ENCODE results near the gene SMAD7.

The SMAD7 gene

GRCh38 chr18:48937869-48938750 is 12.7 kb downstream of the SMAD7 start:
- Histone ChIP-seq H3K36me3 (ENCODE audit: control insufficient read depth, insufficient read depth, low read length) (peaks cover 14% of the 10 kb centered on the region), H3K9me3 (ENCODE audit: control insufficient read depth, low read length) (no peaks in the 10 kb centered on the region), H3K27me3 (ENCODE audit: control insufficient read depth, insufficient read depth, low read length) (no peaks in the 10 kb centered on the region), H3K4me3 (ENCODE audit: low read length) (no peak overlapping the region), H3K4me1 (ENCODE audit: control insufficient read depth, insufficient read depth, low read length) (peaks cover 84% of the 10 kb centered on the region), H3K9ac (ENCODE audit: low read length) (no peak overlapping the region)

DNA sequence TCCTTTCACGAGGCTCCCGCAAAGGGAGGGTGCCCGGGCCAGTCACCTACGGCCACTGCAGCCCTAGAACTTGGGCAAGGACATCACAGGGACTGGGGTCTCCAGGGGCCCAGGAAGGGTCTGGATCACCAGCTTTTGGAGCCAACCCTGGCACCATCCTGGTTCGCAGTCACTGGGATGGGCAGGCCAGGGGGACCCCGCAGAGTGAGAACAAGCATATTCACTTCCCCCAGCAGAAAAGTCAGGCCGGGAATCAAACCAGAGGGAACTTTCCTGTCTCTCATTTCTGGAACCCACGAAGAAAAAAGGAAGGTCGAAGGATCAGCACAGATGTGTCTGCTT is 15.4 kb downstream of the SMAD7 start:
- H3K4me3 ChIP-seq (ENCODE audit: low read length), result no peak overlapping the region
- H3K9me3 ChIP-seq (ENCODE audit: control insufficient read depth, low read length), result no peaks in the 10 kb centered on the region
- peak overlapping the region; percentile 2 for H3K9ac ChIP-seq (ENCODE audit: low read length)
- H3K27me3 ChIP-seq (ENCODE audit: control insufficient read depth, insufficient read depth, low read length), result no peaks in the 10 kb centered on the region
- H3K4me1 ChIP-seq (ENCODE audit: control insufficient read depth, insufficient read depth, low read length), result peaks cover 85% of the 10 kb centered on the region
- H3K36me3 ChIP-seq (ENCODE audit: control insufficient read depth, insufficient read depth, low read length), result no peaks in the 10 kb centered on the region

GRCh38 chr18:48934723-48935432 is 15.9 kb downstream of the SMAD7 start:
- H3K36me3 ChIP-seq (ENCODE audit: control insufficient read depth, insufficient read depth, low read length), result no peaks in the 10 kb centered on the region
- peaks cover 85% of the 10 kb centered on the region for H3K4me1 ChIP-seq (ENCODE audit: control insufficient read depth, insufficient read depth, low read length)
- H3K9me3 ChIP-seq (ENCODE audit: control insufficient read depth, low read length), result no peaks in the 10 kb centered on the region
- H3K27me3 ChIP-seq (ENCODE audit: control insufficient read depth, insufficient read depth, low read length), result no peaks in the 10 kb centered on the region
- H3K4me3 ChIP-seq (ENCODE audit: low read length), result no peak overlapping the region
- H3K9ac ChIP-seq (ENCODE audit: low read length), result peak overlapping the region; percentile 2

- Histone ChIP-seq H3K4me3 (ENCODE audit: low read length) (no peak overlapping the region), H3K9ac (ENCODE audit: low read length) (peak overlapping the region; percentile 24), H3K4me1 (ENCODE audit: control insufficient read depth, insufficient read depth, low read length) (peaks cover 85% of the 10 kb centered on the region)
Measured at GRCh38 chr18:48934415-48934722, 16.4 kb downstream of the SMAD7 start.

DNA sequence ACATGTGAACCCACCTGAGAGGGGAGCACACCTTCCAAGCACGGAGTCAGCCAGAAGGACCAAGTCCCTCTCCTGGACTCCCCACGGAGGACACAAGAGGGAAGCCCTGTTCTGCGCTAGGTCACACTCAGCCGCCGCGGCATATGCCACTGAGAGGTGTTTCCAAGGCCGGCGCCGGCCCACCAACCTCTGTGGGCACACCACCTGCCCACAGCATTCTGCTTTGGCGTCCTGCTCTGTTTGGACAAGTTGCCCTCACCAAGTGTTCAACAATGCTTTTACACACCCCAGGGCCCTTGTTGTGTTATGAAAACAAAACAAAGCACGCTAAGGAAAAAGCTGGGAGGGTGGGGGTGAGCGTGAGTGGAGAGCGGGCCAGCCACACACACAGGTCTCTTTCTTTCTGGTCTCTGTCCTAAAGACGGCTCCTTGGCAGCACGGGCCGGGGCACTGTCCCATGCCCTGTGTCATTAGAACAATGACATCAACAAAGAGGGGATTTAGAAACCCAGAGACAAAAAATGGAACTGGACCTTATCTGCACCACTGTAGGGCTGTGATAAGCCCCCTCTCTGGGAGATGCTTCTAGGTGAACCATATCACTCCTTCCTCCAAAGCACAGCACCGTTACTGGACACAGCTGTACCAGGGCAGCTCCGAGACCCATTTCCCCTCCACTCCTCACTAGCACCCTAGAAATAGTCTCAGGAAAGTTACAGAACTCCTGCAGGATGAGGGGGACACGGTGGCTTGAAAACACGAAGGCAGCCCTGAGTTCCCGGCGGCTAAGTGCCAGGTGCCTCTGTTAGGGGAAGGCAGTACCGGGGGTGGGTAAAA is 17.0 kb downstream of the SMAD7 start:
- Histone ChIP-seq H3K27me3 (ENCODE audit: control insufficient read depth, insufficient read depth, low read length) (no peaks in the 10 kb centered on the region), H3K36me3 (ENCODE audit: control insufficient read depth, insufficient read depth, low read length) (no peaks in the 10 kb centered on the region), H3K4me1 (ENCODE audit: control insufficient read depth, insufficient read depth, low read length) (peaks cover 88% of the 10 kb centered on the region), H3K9me3 (ENCODE audit: control insufficient read depth, low read length) (no peaks in the 10 kb centered on the region), H3K4me3 (ENCODE audit: low read length) (no peak overlapping the region), H3K9ac (ENCODE audit: low read length) (peak overlapping the region; percentile 24)

More at GRCh38 chr18:48934415-48934722, 16.4 kb downstream of the SMAD7 start:
- Histone ChIP-seq H3K36me3 (ENCODE audit: control insufficient read depth, insufficient read depth, low read length) (no peaks in the 10 kb centered on the region), H3K27me3 (ENCODE audit: control insufficient read depth, insufficient read depth, low read length) (no peaks in the 10 kb centered on the region), H3K9me3 (ENCODE audit: control insufficient read depth, low read length) (no peaks in the 10 kb centered on the region)

- H3K4me3 ChIP-seq (ENCODE audit: low read length), result no peak overlapping the region
- H3K9me3 ChIP-seq (ENCODE audit: control insufficient read depth, low read length), result no peaks in the 10 kb centered on the region
- H3K36me3 ChIP-seq (ENCODE audit: control insufficient read depth, insufficient read depth, low read length), result no peaks in the 10 kb centered on the region
- no peaks in the 10 kb centered on the region for H3K27me3 ChIP-seq (ENCODE audit: control insufficient read depth, insufficient read depth, low read length)
- H3K4me1 ChIP-seq (ENCODE audit: control insufficient read depth, insufficient read depth, low read length), result peaks cover 88% of the 10 kb centered on the region
- H3K9ac ChIP-seq (ENCODE audit: low read length), result peak overlapping the region; percentile 43
Measured at GRCh38 chr18:48932822-48933510, 17.8 kb downstream of the SMAD7 start.

- peaks cover 88% of the 10 kb centered on the region for H3K4me1 ChIP-seq (ENCODE audit: control insufficient read depth, insufficient read depth, low read length)
- H3K9ac ChIP-seq (ENCODE audit: low read length), result peak overlapping the region; percentile 43
- no peaks in the 10 kb centered on the region for H3K36me3 ChIP-seq (ENCODE audit: control insufficient read depth, insufficient read depth, low read length)
- no peaks in the 10 kb centered on the region for H3K9me3 ChIP-seq (ENCODE audit: control insufficient read depth, low read length)
- no peaks in the 10 kb centered on the region for H3K27me3 ChIP-seq (ENCODE audit: control insufficient read depth, insufficient read depth, low read length)
- H3K4me3 ChIP-seq (ENCODE audit: low read length), result no peak overlapping the region
Measured at GRCh38 chr18:48932462-48932818, 18.3 kb downstream of the SMAD7 start.

DNA sequence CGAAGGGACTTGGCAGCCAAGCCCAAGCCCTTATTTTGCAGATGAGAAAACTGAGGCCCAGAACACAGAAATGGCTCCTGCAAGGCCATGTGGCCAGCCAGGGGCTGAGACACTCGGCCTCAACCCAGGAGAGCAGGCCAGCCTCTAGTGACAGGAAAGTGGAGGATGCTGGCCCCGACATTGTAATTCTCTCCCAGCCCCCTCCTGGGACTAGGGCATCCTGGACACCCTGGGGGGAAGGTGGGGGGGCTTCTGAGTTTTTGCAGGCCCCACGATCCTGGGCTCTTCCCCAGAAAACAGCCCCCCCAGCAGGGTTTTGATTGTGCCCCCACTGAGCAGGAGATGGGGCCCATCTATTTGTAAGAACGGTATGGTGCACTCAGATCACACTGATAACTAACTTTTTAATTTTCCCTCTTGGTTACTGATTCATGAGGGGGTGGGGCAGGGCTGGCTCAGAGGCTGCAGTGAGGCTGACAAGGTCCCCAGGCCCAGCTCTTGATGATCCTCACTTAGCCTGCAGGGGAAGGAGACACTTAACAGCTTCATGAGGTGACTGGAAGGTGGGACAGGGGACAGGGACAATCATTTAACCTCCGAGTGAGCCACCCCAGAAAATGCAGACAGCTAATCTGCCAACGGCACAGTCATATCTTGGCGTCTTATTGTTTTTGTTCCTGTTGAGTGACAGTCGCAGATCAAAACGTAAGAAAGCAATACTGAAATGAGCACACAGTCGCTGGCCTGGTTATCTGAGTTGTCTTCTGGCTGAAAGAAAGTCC is 18.9 kb downstream of the SMAD7 start:
- H3K9me3 ChIP-seq (ENCODE audit: control insufficient read depth, low read length), result no peaks in the 10 kb centered on the region
- no peaks in the 10 kb centered on the region for H3K36me3 ChIP-seq (ENCODE audit: control insufficient read depth, insufficient read depth, low read length)
- H3K9ac ChIP-seq (ENCODE audit: low read length), result no peak overlapping the region
- peaks cover 88% of the 10 kb centered on the region for H3K4me1 ChIP-seq (ENCODE audit: control insufficient read depth, insufficient read depth, low read length)
- H3K4me3 ChIP-seq (ENCODE audit: low read length), result no peak overlapping the region
- H3K27me3 ChIP-seq (ENCODE audit: control insufficient read depth, insufficient read depth, low read length), result no peaks in the 10 kb centered on the region

DNA sequence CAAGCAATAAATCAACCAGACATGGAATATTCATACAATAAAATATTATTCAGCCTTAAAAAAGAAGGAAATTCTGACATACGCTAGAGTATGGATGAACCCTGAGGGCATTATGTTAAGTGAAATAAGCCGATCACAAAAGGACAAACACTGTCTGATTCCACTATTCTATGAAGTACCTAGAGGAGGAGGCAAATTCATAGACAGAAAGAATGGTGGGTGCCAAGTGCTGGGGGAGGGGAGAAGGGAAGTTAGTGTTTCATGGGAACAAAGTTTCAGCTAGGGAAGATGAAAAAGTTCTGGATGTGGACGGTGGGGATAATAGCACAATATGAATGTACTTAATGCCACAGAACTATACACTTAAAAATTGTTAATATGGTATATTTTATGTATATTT is 19.8 kb downstream of the SMAD7 start:
- no peak overlapping the region for H3K4me3 ChIP-seq (ENCODE audit: low read length)
- no peaks in the 10 kb centered on the region for H3K9me3 ChIP-seq (ENCODE audit: control insufficient read depth, low read length)
- no peaks in the 10 kb centered on the region for H3K36me3 ChIP-seq (ENCODE audit: control insufficient read depth, insufficient read depth, low read length)
- H3K27me3 ChIP-seq (ENCODE audit: control insufficient read depth, insufficient read depth, low read length), result no peaks in the 10 kb centered on the region
- H3K4me1 ChIP-seq (ENCODE audit: control insufficient read depth, insufficient read depth, low read length), result peaks cover 97% of the 10 kb centered on the region
- no peak overlapping the region for H3K9ac ChIP-seq (ENCODE audit: low read length)

DNA sequence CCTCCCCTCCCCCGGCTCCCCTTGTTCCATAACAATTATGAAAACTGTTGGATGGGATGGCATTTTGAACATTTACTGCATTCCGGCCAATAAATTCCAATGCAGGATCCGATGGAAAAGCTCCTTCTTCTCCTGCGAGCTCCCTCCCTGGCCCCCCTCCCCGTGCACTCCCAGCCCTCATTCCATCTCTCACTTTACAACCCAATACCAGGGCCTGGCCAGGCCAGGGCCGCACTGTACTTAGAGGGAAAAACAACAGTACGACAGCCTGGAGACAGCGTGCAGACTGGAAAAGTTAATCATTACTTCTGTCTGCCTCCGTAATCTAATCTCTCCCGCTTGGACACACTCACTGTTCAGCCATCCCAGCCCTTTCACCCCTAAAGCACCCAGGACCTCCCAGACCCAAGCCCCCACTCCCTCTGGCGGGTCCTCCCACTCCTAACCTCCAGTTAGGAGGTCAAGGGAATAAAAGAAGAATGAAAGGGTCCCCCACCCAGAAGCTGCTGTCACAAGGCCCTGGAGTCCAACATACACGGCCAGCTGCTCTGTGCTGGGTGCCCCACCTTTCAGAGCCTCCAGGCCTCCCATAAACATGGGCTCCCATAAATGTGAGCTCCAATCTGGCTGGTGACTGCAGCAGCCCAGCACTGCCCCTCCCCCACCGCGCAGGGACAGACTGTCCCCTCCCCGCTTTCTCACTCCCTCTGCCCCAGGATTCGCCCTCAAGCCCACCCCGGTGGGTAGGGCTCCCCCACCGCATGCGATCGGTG is 20.6 kb downstream of the SMAD7 start:
- Histone ChIP-seq H3K4me1 (ENCODE audit: control insufficient read depth, insufficient read depth, low read length) (peaks cover 96% of the 10 kb centered on the region), H3K27me3 (ENCODE audit: control insufficient read depth, insufficient read depth, low read length) (no peaks in the 10 kb centered on the region), H3K9me3 (ENCODE audit: control insufficient read depth, low read length) (no peaks in the 10 kb centered on the region), H3K9ac (ENCODE audit: low read length) (peak overlapping the region; percentile 48), H3K4me3 (ENCODE audit: low read length) (no peak overlapping the region), H3K36me3 (ENCODE audit: control insufficient read depth, insufficient read depth, low read length) (no peaks in the 10 kb centered on the region)

Data from mucosa of stomach (tissue), 1 donor.